CD4-positive, alpha-beta memory T cell (primary cell): Measurements from ENCODE around the gene FAM120AOS. TPM values are rescaled to one million over a fixed set of nuclear protein-coding genes. Genes with fewer than 3 reads are reported as not detected.

Experiments
- CTCF ChIA-PET: fragments of 350-600 bp; sonication (Branson Sonifier 250); formaldehyde crosslinking; loops from one replicate; lab custom pipeline; 2021; ENCODE audit warnings: inconsistent platforms; ENCODE audit not compliant: partially characterized antibody; lab: Charles Lee
- POLR2A ChIA-PET: fragments of 350-600 bp; sonication (Branson Sonifier 250); formaldehyde crosslinking; loops from one replicate; lab custom pipeline; 2021; ENCODE audit not compliant: partially characterized antibody; lab: Charles Lee
- DNase-seq, 5 donors: peaks; one replicate each; pipeline versions ENCODE4 v3.0.0 to v3.0.0-alpha.2; 2020 to 2022; ENCODE audit warnings: mixed read lengths in 1 of 5
- H3K27ac ChIP-seq: one replicate; pipeline ENCODE4 v1.7.0; 2013; ENCODE audit warnings: low read depth, low read length
- H3K27me3 ChIP-seq: 2 replicates; pipeline ENCODE4 v1.7.0; 2013; ENCODE audit warnings: mild to moderate bottlenecking, low read length, moderate library complexity; ENCODE audit not compliant: insufficient read depth
- H3K36me3 ChIP-seq: 2 replicates; pipeline ENCODE4 v1.7.0; 2013; ENCODE audit warnings: mild to moderate bottlenecking, low read length, moderate library complexity; ENCODE audit not compliant: insufficient read depth
- H3K4me1 ChIP-seq: 2 replicates; pipeline ENCODE4 v1.7.0; 2013; ENCODE audit warnings: mild to moderate bottlenecking, low read length, moderate library complexity; ENCODE audit not compliant: insufficient read depth
- H3K4me3 ChIP-seq, 2 donors: one replicate each; pipeline ENCODE4 v1.7.0; 2013; ENCODE audit warnings: low read length in 2 of 2, mild to moderate bottlenecking in 1 of 2
- H3K9me3 ChIP-seq, 2 donors: one replicate each; pipeline ENCODE4 v1.7.0; 2013; ENCODE audit warnings: low read length in 2 of 2, control low read depth in 1 of 2; ENCODE audit not compliant: control insufficient read depth in 1 of 2
- H3K27ac Mint-ChIP-seq, 7 donors: one replicate each; pipeline ENCODE4 v1.8.0; 2020 to 2021; ENCODE audit warnings: mixed read lengths in 7 of 7, mild to moderate bottlenecking in 6 of 7, inconsistent platforms in 3 of 7, moderate library complexity in 3 of 7
- H3K27me3 Mint-ChIP-seq, 2 donors: one replicate each; pipeline ENCODE4 v1.8.0; 2020 to 2021; ENCODE audit warnings: mixed read lengths in 2 of 2
- H3K36me3 Mint-ChIP-seq, 2 donors: one replicate each; pipeline ENCODE4 v1.8.0; 2020 to 2021; ENCODE audit warnings: mixed read lengths in 2 of 2, inconsistent platforms in 1 of 2, mild to moderate bottlenecking in 1 of 2
- H3K4me1 Mint-ChIP-seq, 4 donors: one replicate each; pipeline ENCODE4 v1.8.0; 2020 to 2021; ENCODE audit warnings: mixed read lengths in 4 of 4, mild to moderate bottlenecking in 1 of 4
- H3K4me3 Mint-ChIP-seq, 8 donors: one replicate each; pipeline ENCODE4 v1.8.0; 2020 to 2021; ENCODE audit warnings: mixed read lengths in 8 of 8, mild to moderate bottlenecking in 7 of 8, moderate library complexity in 6 of 8, inconsistent platforms in 3 of 8
- H3K9me3 Mint-ChIP-seq, 8 donors: one replicate each; pipeline ENCODE4 v1.8.0; 2020 to 2021; ENCODE audit warnings: mixed read lengths in 8 of 8, mild to moderate bottlenecking in 5 of 8, inconsistent platforms in 3 of 8, moderate library complexity in 1 of 8
- intact Hi-C: fragments of 100-400 bp; cut with micrococcal nuclease; formaldehyde crosslinking; loops from one replicate; pipeline ENCODE4 v1.15.1; 2023
- polyA plus RNA-seq, 2 donors: library from polyadenylated mRNA; unstranded; fragments of 300-500 nt; fragmentation: Illumina TruSeq; gene quantifications; one replicate each; pipeline ENCODE4 v1.2.3, GENCODE V29; 2021
- total RNA-seq, 2 experiments: library from RNA; stranded (reverse); gene quantifications; one replicate each; pipeline ENCODE4 v1.2.3, GENCODE V29; 2021

FAM120AOS gene
- total and polyA plus RNA-seq, 4 experiments from 2014 or later, result 49.7 to 64.6 (median 54.1) TPM

DNA sequence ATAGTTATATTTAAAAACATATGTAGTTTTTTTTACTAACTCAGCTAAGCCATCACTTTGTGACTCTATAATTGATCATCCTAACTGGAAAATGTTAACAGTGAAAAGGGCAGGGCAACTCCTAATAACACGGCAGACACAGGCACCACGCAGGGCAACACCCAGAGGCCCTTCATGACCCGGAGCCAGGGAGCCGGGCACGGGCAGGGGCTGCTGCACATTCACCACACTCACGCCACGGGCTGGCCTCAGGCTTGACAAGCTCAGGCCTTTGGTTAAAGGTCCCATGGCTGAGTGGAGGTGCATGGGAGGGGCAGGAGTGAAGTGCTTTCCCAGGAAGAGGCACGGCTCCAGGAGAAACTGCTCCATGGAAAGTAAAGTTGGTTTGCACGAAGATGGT is 54.9 kb downstream of the FAM120AOS start:
- POLR2A ChIA-PET, result no interaction called here
- no peaks in the 10 kb centered on the region for H3K36me3 Mint-ChIP-seq

DNA sequence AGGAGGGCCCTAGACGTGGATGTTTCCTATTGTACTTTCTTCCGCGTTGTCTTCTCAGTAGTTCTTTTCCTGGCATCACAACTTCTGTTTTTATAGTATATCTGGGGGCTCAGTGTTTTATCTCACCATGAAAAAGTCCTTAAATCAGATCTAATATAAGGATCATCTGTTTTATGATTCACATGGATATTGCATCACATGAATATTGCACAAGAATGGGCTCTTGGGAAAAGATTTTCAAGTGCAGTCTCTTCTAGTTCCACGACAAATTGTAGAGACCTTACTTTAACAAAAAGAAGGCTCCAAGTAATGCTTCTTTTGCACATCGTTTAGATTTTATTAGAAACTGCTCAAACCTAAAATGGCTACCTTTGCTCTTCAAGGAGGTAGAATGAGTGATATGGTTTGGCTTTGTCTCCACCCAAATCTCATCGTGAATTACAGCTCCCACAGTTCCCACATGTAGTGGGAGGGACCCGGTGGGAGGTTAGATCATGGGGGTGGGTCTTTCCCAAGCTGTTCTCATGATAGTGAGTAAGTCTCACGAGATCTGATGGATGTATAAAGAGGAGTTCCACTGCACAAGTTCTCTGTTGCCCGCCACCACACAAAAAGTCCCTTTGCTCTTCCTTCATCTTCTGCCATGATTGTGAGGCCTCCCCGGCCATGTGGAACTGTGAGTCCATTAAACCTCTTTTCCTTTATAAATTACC is 55.6 kb downstream of the FAM120AOS start:
- no peaks in the 10 kb centered on the region for H3K9me3 ChIP-seq
- H3K4me1 ChIP-seq, result no peaks in the 10 kb centered on the region
- intact Hi-C loops, result no loop called here
- no peak for DNase-seq
- Mint-ChIP-seq H3K27me3 (peaks cover 2 to 3% of the 10 kb centered on the region in 2 donors), H3K36me3 (no peaks in the 10 kb centered on the region), H3K4me3 (no peak overlapping the region), H3K27ac (no peak overlapping the region), H3K9me3 (no peaks in the 10 kb centered on the region), H3K4me1 (no peaks in the 10 kb centered on the region)
- ChIA-PET CTCF (no interaction called here), POLR2A (no interaction called here)
- H3K4me3 ChIP-seq, result no peak overlapping the region
- H3K27ac ChIP-seq, result no peak overlapping the region
- H3K36me3 ChIP-seq, result no peaks in the 10 kb centered on the region
- H3K27me3 ChIP-seq, result no peaks in the 10 kb centered on the region

More for the DNA sequence above, 54.9 kb downstream of the FAM120AOS start:
- no peaks in the 10 kb centered on the region for H3K36me3 ChIP-seq
- H3K27ac ChIP-seq, result no peak overlapping the region
- H3K9me3 ChIP-seq, result no peaks in the 10 kb centered on the region
- CTCF ChIA-PET, result no interaction called here
- H3K4me3 Mint-ChIP-seq, result no peak overlapping the region
- no peak overlapping the region for H3K4me3 ChIP-seq
- H3K27me3 Mint-ChIP-seq, result peaks cover 2 to 3% of the 10 kb centered on the region in 2 donors
- no peak overlapping the region for H3K27ac Mint-ChIP-seq
- no peaks in the 10 kb centered on the region for H3K4me1 ChIP-seq
- DNase-seq, result no peak
- no peaks in the 10 kb centered on the region for H3K27me3 ChIP-seq
- intact Hi-C loops, result no loop called here
- H3K4me1 Mint-ChIP-seq, result no peaks in the 10 kb centered on the region
- no peaks in the 10 kb centered on the region for H3K9me3 Mint-ChIP-seq

Other genes starting within 250 kb of the FAM120AOS start
- 10 to 100 TPM; 85.8 to 88.5 TPM for gene FAM120A, start 1.9 kb downstream of the FAM120AOS start, total RNA-seq
- 10 to 100 TPM in 1 of 2 donors, 1 to 10 TPM in 1; 6.2 to 14.0 TPM for gene FAM120A, start 1.9 kb downstream of the FAM120AOS start, polyA plus RNA-seq
- 10 to 100 TPM; 39.2 to 41.2 TPM for gene PHF2, start 123.0 kb upstream of the FAM120AOS start, total RNA-seq
- gene PHF2, start 123.0 kb upstream of the FAM120AOS start, polyA plus RNA-seq, result 1 to 10 TPM in 1 of 2 donors, under 1 TPM in 1; 0.48 to 2.8 TPM